ENCODE results near the gene DOHH.

GRCh38 chr19:3458229-3459088, 42.0 kb downstream of the DOHH start:
- TF ChIP-seq, protein P1, sequence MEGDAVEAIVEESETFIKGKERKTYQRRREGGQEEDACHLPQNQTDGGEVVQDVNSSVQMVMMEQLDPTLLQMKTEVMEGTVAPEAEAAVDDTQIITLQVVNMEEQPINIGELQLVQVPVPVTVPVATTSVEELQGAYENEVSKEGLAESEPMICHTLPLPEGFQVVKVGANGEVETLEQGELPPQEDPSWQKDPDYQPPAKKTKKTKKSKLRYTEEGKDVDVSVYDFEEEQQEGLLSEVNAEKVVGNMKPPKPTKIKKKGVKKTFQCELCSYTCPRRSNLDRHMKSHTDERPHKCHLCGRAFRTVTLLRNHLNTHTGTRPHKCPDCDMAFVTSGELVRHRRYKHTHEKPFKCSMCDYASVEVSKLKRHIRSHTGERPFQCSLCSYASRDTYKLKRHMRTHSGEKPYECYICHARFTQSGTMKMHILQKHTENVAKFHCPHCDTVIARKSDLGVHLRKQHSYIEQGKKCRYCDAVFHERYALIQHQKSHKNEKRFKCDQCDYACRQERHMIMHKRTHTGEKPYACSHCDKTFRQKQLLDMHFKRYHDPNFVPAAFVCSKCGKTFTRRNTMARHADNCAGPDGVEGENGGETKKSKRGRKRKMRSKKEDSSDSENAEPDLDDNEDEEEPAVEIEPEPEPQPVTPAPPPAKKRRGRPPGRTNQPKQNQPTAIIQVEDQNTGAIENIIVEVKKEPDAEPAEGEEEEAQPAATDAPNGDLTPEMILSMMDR (IDR thresholded peaks at IDR 0.05 in 8 of 11, conservative IDR thresholded peaks at IDR 0.05 in 3 of 11): no peak
- no peak for TF ChIP-seq POLR2A (IDR thresholded peaks at IDR 0.05)
